IMR-90 (cell line): ENCODE data around the gene ZNF598. TPM values are rescaled to one million over a fixed set of nuclear protein-coding genes. Genes with fewer than 3 reads are reported as not detected.

Experiments
- ATAC-seq: fragments of 200-7000 bp; cut with Tn5 transposase; 2 replicates; pipeline ENCODE4 v1.9.1; 2020; ENCODE audit warnings: low read depth, mild to moderate bottlenecking, moderate library complexity
- BruUV-seq: library from RNA; stranded (reverse); fragments of 400-500 nt; replicated peaks from 2 replicates; lab custom pipeline; 2021; lab: Mats Ljungman, UMichigan
- CTCF ChIA-PET: fragments of 300-600 bp; formaldehyde crosslinking; extraction: SDS; loops from one replicate; lab custom pipeline; 2021; ENCODE audit warnings: antibody characterized with exemption; lab: Yijun Ruan, JAX
- POLR2A ChIA-PET: fragments of 300-600 bp; sonication (Branson Sonifier 250); formaldehyde crosslinking; loops from one replicate; lab custom pipeline; 2022; ENCODE audit warnings: antibody characterized with exemption; ENCODE audit not compliant: unreplicated experiment; lab: Charles Lee
- DNase-seq: peaks from one replicate; pipeline ENCODE4 v3.0.0; 2013
- H2AFZ ChIP-seq: replicated peaks from 2 replicates; pipeline ENCODE3; 2013; ENCODE audit warnings: low read length, mild to moderate bottlenecking; ENCODE audit not compliant: poor library complexity
- H2AK5ac ChIP-seq: 2 replicates; pipeline ENCODE4 v1.6.1; 2013; ENCODE audit warnings: low read depth, low read length, inconsistent platforms
- H2AK9ac ChIP-seq: replicated peaks from 2 replicates; pipeline ENCODE3; 2013; ENCODE audit warnings: mild to moderate bottlenecking, low read depth, low read length, moderate library complexity; ENCODE audit not compliant: poor library complexity
- H2BK120ac ChIP-seq: 2 replicates; pipeline ENCODE4 v1.6.1; 2013; ENCODE audit warnings: low read depth, low read length, inconsistent platforms
- H2BK15ac ChIP-seq: 3 replicates; pipeline ENCODE4 v1.6.1; 2013; ENCODE audit warnings: low read depth, low read length, inconsistent platforms
- H2BK20ac ChIP-seq: 2 replicates; pipeline ENCODE4 v1.6.1; 2013; ENCODE audit warnings: low read depth, mild to moderate bottlenecking, inconsistent platforms, low read length, moderate library complexity
- H2BK5ac ChIP-seq: 2 replicates; pipeline ENCODE4 v1.6.1; 2013; ENCODE audit warnings: mild to moderate bottlenecking, low read depth, low read length, inconsistent platforms; ENCODE audit not compliant: poor library complexity, severe bottlenecking
- H3K14ac ChIP-seq: replicated peaks from 2 replicates; pipeline ENCODE4 v1.6.1; 2013; ENCODE audit warnings: low read depth, low read length, inconsistent platforms
- H3K18ac ChIP-seq: 2 replicates; pipeline ENCODE4 v1.6.1; 2013; ENCODE audit warnings: low read depth, low read length, control low read depth
- H3K23ac ChIP-seq: 2 replicates; pipeline ENCODE4 v1.6.1; 2013; ENCODE audit warnings: low read depth, low read length, inconsistent platforms
- H3K27ac ChIP-seq: 2 replicates; pipeline ENCODE4 v1.5.1; 2013; ENCODE audit warnings: mild to moderate bottlenecking, control low read depth, low read length; ENCODE audit not compliant: insufficient read depth
- H3K27me3 ChIP-seq: 2 replicates; pipeline ENCODE4 v1.6.1; 2013; ENCODE audit warnings: low read length; ENCODE audit not compliant: control insufficient read depth, insufficient read depth
- H3K36me3 ChIP-seq: 2 replicates; pipeline ENCODE4 v1.6.1; 2013; ENCODE audit warnings: low read length, mixed read lengths; ENCODE audit not compliant: control insufficient read depth, insufficient read depth
- H3K4ac ChIP-seq: 2 replicates; pipeline ENCODE4 v1.6.1; 2013; ENCODE audit warnings: low read depth, low read length, inconsistent platforms
- H3K4me1 ChIP-seq: 2 replicates; pipeline ENCODE4 v1.6.1; 2013; ENCODE audit warnings: low read length, mixed read lengths; ENCODE audit not compliant: control insufficient read depth, insufficient read depth
- H3K4me2 ChIP-seq: 2 replicates; pipeline ENCODE4 v1.6.1; 2013; ENCODE audit warnings: low read depth, mild to moderate bottlenecking, control low read depth, low read length, moderate library complexity
- H3K4me3 ChIP-seq: 2 replicates; pipeline ENCODE4 v1.5.1; 2013; ENCODE audit warnings: low read depth, mild to moderate bottlenecking, control low read depth, low read length, moderate library complexity; ENCODE audit not compliant: insufficient read depth
- H3K56ac ChIP-seq: 2 replicates; pipeline ENCODE4 v1.6.1; 2013; ENCODE audit warnings: low read length, inconsistent platforms; ENCODE audit not compliant: insufficient read depth; ENCODE audit errors: extremely low read depth
- H3K79me1 ChIP-seq, 2 experiments: 2 replicates each; pipeline ENCODE4 v1.6.1; 2013; ENCODE audit warnings: low read length in 2 of 2, inconsistent platforms in 1 of 2, low read depth in 1 of 2
- H3K9ac ChIP-seq: 2 replicates; pipeline ENCODE4 v1.6.1; 2013; ENCODE audit warnings: low read depth, low read length, control low read depth
- H3K9me1 ChIP-seq: 2 replicates; pipeline ENCODE4 v1.6.1; 2013; ENCODE audit warnings: low read length, inconsistent platforms; ENCODE audit not compliant: insufficient read depth
- H3K9me3 ChIP-seq: 2 replicates; pipeline ENCODE4 v1.6.1; 2013; ENCODE audit warnings: low read length; ENCODE audit not compliant: control insufficient read depth, insufficient read depth
- H4K20me1 ChIP-seq: 2 replicates; pipeline ENCODE4 v1.6.1; 2013; ENCODE audit warnings: low read length, inconsistent platforms; ENCODE audit not compliant: insufficient read depth
- H4K5ac ChIP-seq: 2 replicates; pipeline ENCODE4 v1.6.1; 2013; ENCODE audit warnings: mild to moderate bottlenecking, low read depth, low read length, control low read depth
- H4K8ac ChIP-seq, 2 experiments: 2 replicates each; pipeline ENCODE4 v1.6.1; 2013; ENCODE audit warnings: low read depth in 2 of 2, low read length in 2 of 2, control low read depth in 1 of 2, inconsistent platforms in 1 of 2
- H4K91ac ChIP-seq: 2 replicates; pipeline ENCODE4 v1.6.1; 2013; ENCODE audit warnings: low read depth, low read length, inconsistent platforms; ENCODE audit not compliant: insufficient read depth
- CEBPB ChIP-seq: IDR thresholded peaks from 2 replicates; pipeline ENCODE4 v1.6.1; 2012; ENCODE audit warnings: low read depth, low read length, improper control_type of control experiment
- CHD1 ChIP-seq: IDR thresholded peaks from 2 replicates; pipeline ENCODE4 v1.6.1; 2012; ENCODE audit warnings: low read depth, low read length, improper control_type of control experiment
- ELK1 ChIP-seq: fragments of 150-350 bp; IDR thresholded peaks from 2 replicates; pipeline ENCODE4 v1.6.1; 2016; ENCODE audit warnings: low read depth, mild to moderate bottlenecking, low read length, moderate library complexity, borderline replicate concordance
- FOS ChIP-seq: fragments of 150-350 bp; IDR thresholded peaks from 2 replicates; pipeline ENCODE4 v1.6.1; 2016; ENCODE audit warnings: low read depth, low read length
- MAFK ChIP-seq: IDR thresholded peaks from 2 replicates; pipeline ENCODE4 v1.6.1; 2012; ENCODE audit warnings: low read depth, low read length, improper control_type of control experiment
- MAZ ChIP-seq: IDR thresholded peaks from 2 replicates; pipeline ENCODE4 v1.6.1; 2012; ENCODE audit warnings: low read depth, mild to moderate bottlenecking, low read length, improper control_type of control experiment, moderate library complexity, borderline replicate concordance
- MXI1 ChIP-seq: IDR thresholded peaks from 2 replicates; pipeline ENCODE4 v1.6.1; 2012; ENCODE audit warnings: low read depth, mild to moderate bottlenecking, low read length, moderate library complexity, borderline replicate concordance
- NFE2L2 ChIP-seq: fragments of 150-350 bp; IDR thresholded peaks from 2 replicates; pipeline ENCODE4 v1.6.1; 2016; ENCODE audit warnings: low read depth, mild to moderate bottlenecking, low read length
- RFX5 ChIP-seq: IDR thresholded peaks from 2 replicates; pipeline ENCODE4 v1.8.0; 2012; ENCODE audit warnings: low read depth, mild to moderate bottlenecking, low read length, moderate library complexity
- WGBS, 2 experiments: methylation state at CpG; one replicate each; pipeline versions ENCODE4 v1.1.5 to v1.1.7; 2013; ENCODE audit warnings: missing lambda C conversion rate in 2 of 2; ENCODE audit not compliant: insufficient read length in 1 of 2; ENCODE audit errors: extremely low coverage in 2 of 2; 5-methylcytosine and 5-hydroxymethylcytosine counted together
- dilution Hi-C: fragments of 300-500 bp; cut with HindIII; formaldehyde crosslinking; loops from one replicate; pipeline ENCODE4 v1.14.3; 2018; ENCODE audit warnings: low sequenced_read_pairs; ENCODE audit not compliant: unreplicated experiment
- in situ Hi-C: fragments of 300-500 bp; cut with MboI; formaldehyde crosslinking; loops from 3 replicates; pipeline ENCODE4 v1.14.3; 2019; ENCODE audit warnings: low sequenced_read_pairs, inconsistent platforms, mixed read lengths
- intact Hi-C: fragments of 100-400 bp; cut with micrococcal nuclease; formaldehyde crosslinking; loops from 2 replicates; pipeline ENCODE4 v1.10.0; 2022
- polyA plus RNA-seq, 3 experiments: library from polyadenylated mRNA; depleted of rRNA; stranded (reverse); fragments of >200 nt; gene quantifications; 2 replicates each; pipeline ENCODE4 v1.2.3, GENCODE V29; 2012; ENCODE audit warnings: low replicate concordance in 1 of 3
- total RNA-seq: library from RNA; depleted of rRNA; stranded (reverse); fragments of >200 nt; gene quantifications from 2 replicates; pipeline ENCODE4 v1.2.3, GENCODE V29; 2012

The ZNF598 gene
- total and polyA plus RNA-seq, 2 of the 4 experiments (the other 2 are of a cell fraction): 3.4 to 36.4 TPM

DNA sequence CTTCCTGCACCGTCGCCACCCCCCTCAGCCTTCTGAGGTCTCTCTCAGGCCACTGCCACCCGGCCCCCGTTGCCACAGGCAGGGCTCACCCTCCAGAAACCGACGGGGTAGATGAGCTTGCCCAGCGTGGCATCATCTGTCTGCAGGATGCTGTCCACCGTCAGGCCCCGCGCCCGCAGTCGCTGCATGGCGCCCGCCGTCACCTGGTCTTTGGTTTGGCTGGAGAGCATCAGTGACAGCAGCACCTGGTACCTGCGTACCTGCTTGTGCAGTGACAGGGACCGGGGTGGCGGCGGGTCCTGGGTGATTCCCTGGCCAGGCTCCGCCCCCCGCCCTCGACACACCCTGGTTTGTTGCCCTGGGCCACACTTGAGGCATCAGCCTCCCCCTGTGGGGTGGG is 34.9 kb upstream of the ZNF598 start:
- H2BK5ac ChIP-seq: no peak overlapping the region
- H2AFZ ChIP-seq: no peak overlapping the region
- no peak overlapping the region for H2BK120ac ChIP-seq
- CTCF ChIA-PET: no interaction called here
- H2AK9ac ChIP-seq: no peak overlapping the region
- H3K4ac ChIP-seq: no peak overlapping the region
- H3K23ac ChIP-seq: no peak overlapping the region
- no TSS peak for BruUV-seq
- H3K56ac ChIP-seq: no peak overlapping the region
- intact Hi-C loops (no loop called here), dilution Hi-C loops (no loop called here), in situ Hi-C loops (no loop called here)
- H3K4me3 ChIP-seq: no peak overlapping the region
- H3K14ac ChIP-seq: no peak overlapping the region
- H3K79me1 ChIP-seq: peaks cover 21 to 46% of the 10 kb centered on the region in 2 experiments
- no peaks in the 10 kb centered on the region for H3K27me3 ChIP-seq
- H2AK5ac ChIP-seq: 0 out of 2 replicates have a peak overlapping the region, but pooled peaks have one; percentile 13
- H3K36me3 ChIP-seq: peaks cover 5% of the 10 kb centered on the region; the same call in 1 of the 2 replicates
- H3K4me1 ChIP-seq: peaks cover 29% of the 10 kb centered on the region
- no peaks in the 10 kb centered on the region for H3K9me3 ChIP-seq
- H3K18ac ChIP-seq: no peak overlapping the region
- H3K9me1 ChIP-seq: peaks cover 13% of the 10 kb centered on the region
- TF ChIP-seq MXI1 (no peak), CEBPB (no peak), CHD1 (no peak), RFX5 (no peak), MAFK (no peak), NFE2L2 (no peak), ELK1 (no peak), MAZ (no peak), FOS (no peak)
- DNase-seq: no peak
- POLR2A ChIA-PET: interaction anchor here (1.5 kb wide), 1 partner anchor 11 kb away, joined by 6 read pairs; no protein-coding TSS in a partner anchor
- H4K20me1 ChIP-seq: no peaks in the 10 kb centered on the region; the same call in none of the 2 replicates
- H4K8ac ChIP-seq: no peak overlapping the region
- no peak for ATAC-seq
- no peak overlapping the region for H4K5ac ChIP-seq
- H2BK20ac ChIP-seq: no peak overlapping the region
- no peak overlapping the region for H3K9ac ChIP-seq
- no peak overlapping the region for H3K4me2 ChIP-seq
- WGBS, 2 experiments: 93% methylated on average over 12 of the region's 22 CpGs; no CpG with 5 or more reads in 1 of the 2 experiments
- no peak overlapping the region for H4K91ac ChIP-seq
- H3K27ac ChIP-seq: no peak overlapping the region
- no peak overlapping the region for H2BK15ac ChIP-seq
